ENCODE measurements around the gene CST7. TPM values are rescaled to one million over a fixed set of nuclear protein-coding genes. Genes with fewer than 3 reads are reported as not detected.
"Not testable (repeated sequence)": the region's sequence is repeated elsewhere in the genome, so short reads cannot be mapped to it uniquely, and the experiment has no call there.

Gene CST7
- 78.4 and 80.0 TPM in 2 replicates for total RNA-seq

DNA sequence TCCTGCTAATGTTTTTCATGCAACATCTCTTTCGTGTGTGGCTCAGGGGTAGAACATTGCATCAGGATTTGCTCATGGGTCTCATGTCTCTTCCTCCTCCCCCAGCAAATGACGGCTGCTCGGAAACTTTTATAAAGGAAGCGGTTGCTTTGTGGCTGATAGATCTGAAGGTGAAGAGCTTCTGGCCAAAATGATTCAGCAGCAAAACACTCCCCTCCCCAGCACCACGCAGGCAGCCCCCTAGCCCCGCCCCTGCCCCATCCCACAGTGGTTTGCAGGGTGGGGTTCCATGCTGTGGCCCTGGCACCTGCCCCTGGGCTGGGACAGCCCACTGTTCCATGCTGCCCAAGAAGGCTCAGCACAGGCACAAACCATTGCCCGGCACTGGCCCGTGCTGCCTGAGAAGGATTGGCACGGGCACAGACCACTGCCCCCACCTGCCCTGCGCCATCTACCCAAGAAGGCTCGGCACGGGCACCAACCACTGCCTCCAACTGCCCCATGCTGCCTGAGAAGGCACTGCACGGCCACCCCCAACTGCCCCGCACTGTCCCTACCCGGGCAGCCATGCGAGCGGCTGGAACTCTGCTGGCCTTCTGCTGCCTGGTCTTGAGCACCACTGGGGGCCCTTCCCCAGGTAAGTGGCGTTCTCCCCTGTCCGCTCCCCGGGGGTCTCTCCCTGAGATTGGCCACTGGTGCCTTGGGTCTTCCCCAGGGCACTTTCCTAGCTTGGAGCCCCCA is at the start of gene CST7:
Gene CST7, plus strand, starts transcription at position 331 of the 741 bp plus-strand sequence. Its CDS starts 237 bp downstream, at position 568.
- intact Hi-C loops (cut with micrococcal nuclease): loop anchor here (1.0 to 5.0 kb wide), 6 partner anchors 18 to 922 kb away; partner anchors contain the start of genes ABHD12, APMAP and NANP

DNA sequence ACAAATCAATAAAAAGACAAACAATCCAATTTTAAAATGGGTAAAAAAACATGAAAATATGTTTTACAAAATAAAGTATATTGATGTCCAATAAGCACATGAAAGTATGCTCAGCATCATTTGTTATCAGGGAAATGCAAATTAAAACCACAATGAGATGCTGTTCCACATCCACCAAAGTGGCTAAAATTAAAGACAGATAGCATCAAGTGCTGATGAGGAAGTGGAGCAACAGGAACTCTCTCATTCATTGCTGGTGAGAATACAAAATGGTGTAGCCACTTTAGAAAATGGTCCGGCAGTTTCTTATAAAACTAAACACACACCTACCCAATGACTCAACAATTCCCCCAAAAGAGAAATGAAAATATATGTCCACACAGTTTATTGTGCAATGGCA is 42.3 kb upstream of the CST7 start:
- intact Hi-C loops (cut with micrococcal nuclease): no loop called here

GRCh38 chr20:24908642-24909041 is 40.4 kb upstream of the CST7 start:
- intact Hi-C loops (cut with micrococcal nuclease): no loop called here

DNA sequence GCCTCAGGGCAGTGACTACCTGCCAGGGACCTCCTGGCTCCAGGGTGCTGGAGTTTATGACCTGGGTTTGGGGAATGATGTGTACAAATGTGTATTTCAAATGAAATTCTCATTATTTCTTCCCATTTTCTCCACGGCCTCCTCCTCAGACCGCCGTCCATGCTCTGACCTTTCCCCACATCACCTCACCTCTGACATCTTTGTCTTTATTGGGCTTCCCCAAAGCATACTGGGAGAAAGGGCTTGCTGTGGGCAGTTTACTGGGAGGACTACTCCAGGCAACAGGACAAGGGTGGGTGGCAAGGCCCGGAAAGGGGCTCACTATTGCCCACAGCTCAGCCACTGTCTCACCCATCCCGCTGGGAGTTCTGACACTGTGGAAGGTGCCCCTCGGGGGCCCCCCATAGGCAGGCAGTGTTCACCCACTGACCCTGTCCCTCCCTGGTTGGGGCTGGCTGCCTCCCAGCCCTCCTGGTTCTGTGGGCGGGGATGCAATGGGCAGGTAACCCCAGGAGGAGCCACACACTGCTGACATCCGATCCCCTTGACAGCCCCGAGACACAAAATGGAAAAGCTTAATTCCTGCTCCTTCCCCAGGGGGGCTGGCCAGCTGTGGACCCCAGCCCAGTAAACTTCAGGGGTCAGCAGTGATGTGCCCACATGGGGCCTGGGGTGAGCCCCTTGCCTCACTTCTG is 39.8 kb upstream of the CST7 start:
- intact Hi-C loops (cut with micrococcal nuclease): no loop called here

DNA sequence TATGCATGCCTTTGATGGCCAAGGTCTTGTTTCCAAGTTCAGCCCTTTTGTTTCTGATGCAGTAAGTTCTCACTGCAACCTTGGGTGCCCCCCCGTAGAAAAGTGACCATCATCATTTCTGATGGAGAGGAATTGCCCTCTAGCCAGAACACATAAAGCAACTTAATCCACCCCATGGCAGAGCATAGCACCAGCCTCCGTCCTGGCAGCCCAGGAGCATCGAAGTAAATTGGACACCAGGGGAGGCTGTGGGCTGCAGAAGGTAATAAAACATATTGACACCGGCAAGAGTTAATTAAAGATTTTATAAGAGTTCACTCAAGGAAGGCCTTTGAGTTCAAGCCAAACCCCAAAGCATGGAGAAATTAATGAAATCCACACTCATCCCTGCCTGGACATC is 39.2 kb upstream of the CST7 start:
- intact Hi-C loops (cut with micrococcal nuclease): no loop called here

GRCh38 chr20:24910461-24910860 is 38.6 kb upstream of the CST7 start:
- intact Hi-C loops (cut with micrococcal nuclease): no loop called here

DNA sequence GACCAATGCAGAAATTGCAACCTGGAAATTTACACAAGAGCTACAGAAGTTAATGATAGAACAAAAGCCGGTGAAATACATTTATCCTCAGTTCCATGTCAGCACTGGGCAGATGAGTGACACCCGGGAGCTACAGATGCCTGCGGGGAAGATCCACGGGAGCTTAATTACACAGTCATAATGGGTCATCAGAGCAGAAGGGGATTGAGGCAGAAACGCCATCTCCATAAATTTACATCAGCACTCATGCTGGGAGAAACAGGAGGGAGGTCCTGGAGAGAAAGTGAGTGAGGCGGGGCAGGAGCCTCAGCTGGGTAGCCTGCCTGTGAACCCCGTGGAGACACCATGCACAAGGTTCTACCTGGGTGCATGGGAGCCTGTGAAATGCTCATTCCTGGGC is 37.6 kb upstream of the CST7 start:
- intact Hi-C loops (cut with micrococcal nuclease): no loop called here

DNA sequence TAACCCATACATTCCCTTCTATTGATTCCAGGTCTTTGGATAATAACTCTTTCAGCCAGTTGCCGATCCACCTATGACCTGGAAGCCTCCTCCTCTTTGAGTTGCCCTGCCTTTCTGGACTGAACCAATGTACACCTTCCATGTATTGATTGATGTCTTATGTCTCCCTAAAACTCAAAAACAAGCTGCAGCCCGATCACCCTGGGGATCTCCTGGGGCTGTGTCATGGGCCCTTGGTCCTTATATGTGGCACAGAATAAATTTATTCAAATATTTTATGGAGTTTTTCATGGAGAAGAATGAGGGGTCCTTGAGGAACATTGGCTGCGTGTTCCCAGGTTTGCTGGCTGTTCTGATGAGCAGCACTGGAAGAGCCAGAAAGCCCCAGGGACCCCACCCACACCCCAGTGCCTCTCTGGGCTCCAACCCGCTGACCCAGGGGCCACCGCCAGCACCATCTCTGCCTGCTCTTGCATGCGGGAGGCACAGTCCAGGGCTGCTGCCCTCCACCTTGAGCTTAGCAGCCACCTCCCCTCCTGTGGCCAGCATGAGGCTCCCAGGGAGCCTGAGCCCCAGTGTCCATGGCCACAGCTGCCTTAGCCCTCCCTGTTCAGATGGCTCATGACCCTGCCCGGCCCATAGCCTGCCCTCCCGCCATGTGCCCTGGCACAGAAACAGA is 36.5 kb upstream of the CST7 start:
- intact Hi-C loops (cut with micrococcal nuclease): no loop called here

DNA sequence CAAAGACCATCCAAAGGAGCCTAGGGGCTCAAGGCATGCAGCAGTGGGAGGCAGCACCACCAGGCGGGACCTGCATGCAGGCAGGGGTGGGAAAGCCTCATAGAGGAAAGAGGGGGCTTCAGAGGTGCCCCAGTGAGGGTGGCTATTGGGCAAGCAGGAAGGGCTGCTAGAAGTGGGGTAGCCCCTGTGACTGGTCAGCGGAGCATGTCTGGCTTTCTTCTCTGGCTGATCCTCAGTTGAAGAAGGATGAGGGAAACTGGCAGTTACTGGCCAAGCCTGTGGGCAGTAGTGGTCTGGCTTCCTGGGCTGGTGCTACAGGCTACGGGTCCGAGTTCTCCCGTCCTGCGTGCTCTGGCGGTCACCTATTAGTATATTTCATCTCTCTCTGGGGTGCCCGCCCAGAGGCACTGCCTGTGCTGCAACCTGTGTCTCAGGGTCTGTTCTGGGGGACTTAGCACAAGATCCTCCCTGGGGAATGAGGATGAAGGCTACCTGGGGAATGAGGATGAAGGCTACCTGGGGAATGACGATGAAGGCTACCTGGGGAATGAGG is 35.9 kb upstream of the CST7 start:
- intact Hi-C loops (cut with micrococcal nuclease): no loop called here

GRCh38 chr20:24914388-24915241 is 34.5 kb upstream of the CST7 start:
- intact Hi-C loops (cut with micrococcal nuclease): loop anchor here (5.0 kb wide), 2 partner anchors 752 to 812 kb away; no protein-coding TSS in a partner anchor

GRCh38 chr20:24915440-24915839 is 33.6 kb upstream of the CST7 start:
- intact Hi-C loops (cut with micrococcal nuclease): loop anchor here (5.0 kb wide), 2 partner anchors 753 to 813 kb away; no protein-coding TSS in a partner anchor

- intact Hi-C loops (cut with micrococcal nuclease): loop anchor here (5.0 kb wide), 2 partner anchors 754 to 814 kb away; no protein-coding TSS in a partner anchor
Observed at GRCh38 chr20:24915892-24916291, 33.2 kb upstream of the CST7 start.

- intact Hi-C loops (cut with micrococcal nuclease): loop anchor here (5.0 kb wide), 2 partner anchors 754 to 814 kb away; no protein-coding TSS in a partner anchor
Observed at GRCh38 chr20:24916412-24916811, 32.7 kb upstream of the CST7 start.

GRCh38 chr20:24917056-24917455 is 32.0 kb upstream of the CST7 start:
- intact Hi-C loops (cut with micrococcal nuclease): loop anchor here (5.0 kb wide), 2 partner anchors 755 to 815 kb away; no protein-coding TSS in a partner anchor

- intact Hi-C loops (cut with micrococcal nuclease): loop anchor here (1.0 to 5.0 kb wide), 3 partner anchors 756 to 981 kb away; no protein-coding TSS in a partner anchor
Observed at GRCh38 chr20:24917797-24918578, 31.1 kb upstream of the CST7 start.

DNA sequence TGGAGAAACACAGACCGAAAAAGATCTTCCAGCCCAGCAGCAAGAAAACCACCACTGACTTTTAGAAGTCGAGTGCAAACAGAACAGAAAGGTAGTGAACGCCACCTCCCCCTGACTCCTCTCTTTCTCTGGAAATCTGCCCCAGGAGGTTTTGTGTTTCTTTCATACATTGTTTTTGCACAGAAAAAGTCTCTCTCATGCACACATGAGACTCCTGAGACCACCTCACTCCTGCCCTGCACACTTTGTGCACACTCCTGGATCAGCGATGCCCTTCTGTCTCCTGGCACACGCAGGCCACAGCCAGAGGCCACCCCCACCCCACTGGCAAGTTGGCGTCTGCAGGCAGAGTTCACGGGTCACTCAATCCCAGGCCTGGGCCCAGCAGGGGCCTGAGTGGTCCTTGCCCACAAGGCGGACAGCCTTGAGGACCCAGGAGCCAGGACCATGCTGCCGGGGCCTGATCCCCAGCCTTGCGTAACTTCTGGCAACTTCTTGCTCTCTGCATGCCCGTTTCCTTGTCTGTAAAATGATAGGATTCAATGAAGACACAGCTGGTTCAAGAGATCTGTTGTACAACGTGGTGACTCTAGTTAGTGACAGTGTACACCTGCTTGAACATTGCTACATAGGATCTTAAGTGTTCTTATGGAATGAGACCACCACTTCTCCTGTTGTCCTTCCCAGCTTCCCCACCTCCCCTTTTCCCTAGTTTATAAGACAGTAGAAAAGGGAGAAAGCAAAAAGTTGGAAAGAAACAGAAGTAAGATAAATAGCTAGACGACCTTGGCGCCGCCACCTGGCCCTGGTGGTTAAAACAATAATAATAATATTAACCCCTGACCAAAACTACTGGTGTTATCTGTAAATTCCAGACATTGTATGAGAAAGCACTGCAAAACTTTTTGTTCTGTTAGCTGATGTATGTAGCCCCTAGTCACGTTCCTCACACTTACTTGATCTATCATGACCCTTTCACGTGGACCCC is 30.2 kb upstream of the CST7 start:
- intact Hi-C loops (cut with micrococcal nuclease): loop anchor here (1.0 to 5.0 kb wide), 3 partner anchors 757 to 982 kb away; no protein-coding TSS in a partner anchor

DNA sequence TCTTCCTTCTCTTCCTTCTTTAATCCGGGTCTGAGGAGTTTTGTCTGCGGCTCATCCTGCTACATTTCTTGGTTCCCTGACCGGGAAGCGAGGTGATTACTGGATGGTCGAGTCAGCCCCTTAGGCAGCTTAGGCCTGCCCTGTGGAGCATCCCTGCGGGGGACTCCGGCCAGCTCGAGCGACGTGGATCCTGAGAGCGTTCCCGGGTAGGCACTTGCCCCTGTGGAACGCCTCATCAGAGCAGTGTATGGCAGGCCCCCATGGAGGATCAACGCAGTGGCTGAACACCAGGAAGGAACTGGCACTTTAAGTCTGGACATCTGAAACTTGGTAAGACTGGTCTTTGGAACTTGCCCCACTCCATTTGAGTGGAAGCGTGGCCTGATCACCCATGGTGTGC is 29.4 kb upstream of the CST7 start:
- intact Hi-C loops (cut with micrococcal nuclease): loop anchor here (5.0 kb wide), 2 partner anchors 757 to 817 kb away; no protein-coding TSS in a partner anchor

DNA sequence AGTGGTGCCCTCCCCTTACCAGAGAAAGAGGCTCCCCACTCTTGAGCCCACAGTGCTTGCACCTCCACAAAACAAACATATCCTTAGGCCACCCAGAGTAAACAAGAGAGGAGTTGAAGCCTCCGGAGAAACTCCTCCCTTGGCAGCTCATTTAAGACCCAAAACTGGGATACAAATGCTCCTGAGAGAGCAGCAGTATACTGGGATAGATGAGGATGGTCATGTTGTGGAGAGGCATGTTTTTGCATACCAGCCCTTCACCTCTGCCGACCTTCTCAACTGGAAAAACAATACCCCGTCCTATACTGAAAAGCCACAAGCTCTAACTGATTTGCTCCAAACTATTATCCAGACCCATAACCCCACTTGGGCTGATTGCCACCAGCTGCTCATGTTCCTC is 28.4 kb upstream of the CST7 start:
- intact Hi-C loops (cut with micrococcal nuclease): not testable (repeated sequence)
